Activated T-helper 1 cell treated with anti-CD3 and anti-CD28 coated beads, Interleukin-12 subunit alpha, Interleukin-12 subunit beta, Interleukin-2, Interleukin-4 antibody, amounts not matched to agents 30 ng/mL and 10 ng/mL and 1 ng/mL, durations not matched to agents 14 hours and 24 hours and 36 hours (primary cell): Measurements from ENCODE around the gene MPL. TPM values are rescaled to one million over a fixed set of nuclear protein-coding genes. Genes with fewer than 3 reads are reported as not detected.
A peak's percentile ranks its signal among the peaks of the same experiment; 100 is the strongest.

Experiments
- DNase-seq: peaks from one replicate; pipeline ENCODE4 v3.0.0; 2021; ENCODE audit warnings: low spot score
- H3K27ac Mint-ChIP-seq: one replicate; pipeline ENCODE4 v1.8.0; 2021; ENCODE audit warnings: mild to moderate bottlenecking, mixed read lengths
- H3K27me3 Mint-ChIP-seq: one replicate; pipeline ENCODE4 v1.8.0; 2022; ENCODE audit warnings: mild to moderate bottlenecking, moderate library complexity, mixed read lengths; ENCODE audit not compliant: insufficient read depth
- H3K36me3 Mint-ChIP-seq: one replicate; pipeline ENCODE4 v1.8.0; 2021; ENCODE audit warnings: low read depth, mixed read lengths
- H3K4me1 Mint-ChIP-seq: one replicate; pipeline ENCODE4 v1.8.0; 2021; ENCODE audit warnings: low read depth, mixed read lengths
- H3K4me3 Mint-ChIP-seq: one replicate; pipeline ENCODE4 v1.8.0; 2021; ENCODE audit warnings: mild to moderate bottlenecking, moderate library complexity, mixed read lengths
- H3K9me3 Mint-ChIP-seq: one replicate; pipeline ENCODE4 v1.8.0; 2021; ENCODE audit warnings: mixed read lengths
- intact Hi-C: fragments of 100-400 bp; cut with micrococcal nuclease; formaldehyde crosslinking; loops from one replicate; pipeline ENCODE4 v1.15.1; 2024
- total RNA-seq: library from RNA; stranded (reverse); gene quantifications from 2 replicates; pipeline ENCODE4 v1.2.3, GENCODE V29; 2022

Gene MPL
- not detected in 2 replicates for total RNA-seq

- intact Hi-C loops, result no loop called here
- Mint-ChIP-seq H3K9me3 (no peaks in the 10 kb centered on the region), H3K27me3 (peaks cover 6% of the 10 kb centered on the region), H3K4me3 (no peak within 1 kb of the TSS), H3K36me3 (no peaks in the 10 kb centered on the region), H3K27ac (no peak within 1 kb of the TSS), H3K4me1 (no peaks in the 10 kb centered on the region)
- DNase-seq, result no peak
Observed at GRCh38 chr1:43337588-43337987, at the start of gene MPL. MPL (plus strand) TSS chr1:43337818; CDS start chr1:43337849, 31 bp downstream.

- no peak for DNase-seq
- Mint-ChIP-seq H3K9me3 (no peaks in the 10 kb centered on the region), H3K36me3 (no peaks in the 10 kb centered on the region), H3K4me1 (no peaks in the 10 kb centered on the region), H3K27ac (no peak overlapping the region), H3K4me3 (no peak overlapping the region), H3K27me3 (peaks cover 14% of the 10 kb centered on the region)
- intact Hi-C loops, result no loop called here
Observed at GRCh38 chr1:43288058-43288784, 49.4 kb upstream of the MPL start.

- no peak for DNase-seq
- H3K9me3 Mint-ChIP-seq, result no peaks in the 10 kb centered on the region
- H3K4me3 Mint-ChIP-seq, result no peak overlapping the region
- no peak overlapping the region for H3K27ac Mint-ChIP-seq
- H3K36me3 Mint-ChIP-seq, result no peaks in the 10 kb centered on the region
- H3K4me1 Mint-ChIP-seq, result no peaks in the 10 kb centered on the region
- intact Hi-C loops, result no loop called here
- H3K27me3 Mint-ChIP-seq, result peaks cover 14% of the 10 kb centered on the region
Observed at GRCh38 chr1:43288785-43289706, 48.6 kb upstream of the MPL start.

GRCh38 chr1:43292216-43292615, 45.4 kb upstream of the MPL start:
- intact Hi-C loops, result no loop called here
- peaks cover 11% of the 10 kb centered on the region for H3K27me3 Mint-ChIP-seq

GRCh38 chr1:43292679-43293078, 44.9 kb upstream of the MPL start:
- intact Hi-C loops, result no loop called here
- H3K27me3 Mint-ChIP-seq, result peaks cover 6% of the 10 kb centered on the region
- no peak overlapping the region for H3K27ac Mint-ChIP-seq
- no peak overlapping the region for H3K4me3 Mint-ChIP-seq
- peaks cover 22% of the 10 kb centered on the region for H3K4me1 Mint-ChIP-seq
- no peaks in the 10 kb centered on the region for H3K9me3 Mint-ChIP-seq
- no peaks in the 10 kb centered on the region for H3K36me3 Mint-ChIP-seq
- DNase-seq, result no peak

More at GRCh38 chr1:43292216-43292615, 45.4 kb upstream of the MPL start:
- Mint-ChIP-seq H3K4me1 (peaks cover 22% of the 10 kb centered on the region), H3K4me3 (no peak overlapping the region), H3K36me3 (no peaks in the 10 kb centered on the region), H3K27ac (no peak overlapping the region), H3K9me3 (no peaks in the 10 kb centered on the region)
- DNase-seq, result no peak

GRCh38 chr1:43293176-43293575, 44.4 kb upstream of the MPL start:
- Mint-ChIP-seq H3K9me3 (no peaks in the 10 kb centered on the region), H3K4me3 (no peak overlapping the region), H3K27me3 (peaks cover 3% of the 10 kb centered on the region), H3K27ac (no peak overlapping the region), H3K36me3 (no peaks in the 10 kb centered on the region), H3K4me1 (peaks cover 22% of the 10 kb centered on the region)
- intact Hi-C loops, result no loop called here
- no peak for DNase-seq

- no peaks in the 10 kb centered on the region for H3K36me3 Mint-ChIP-seq
- intact Hi-C loops, result loop anchor here (2.0 kb wide), 3 partner anchors 19 to 55 kb away; no protein-coding TSS in a partner anchor
- no peaks in the 10 kb centered on the region for H3K9me3 Mint-ChIP-seq
- H3K4me3 Mint-ChIP-seq, result no peak overlapping the region
- H3K27ac Mint-ChIP-seq, result peak overlapping the region; percentile 73
- DNase-seq, result no peak
- peaks cover 22% of the 10 kb centered on the region for H3K4me1 Mint-ChIP-seq
- no peaks in the 10 kb centered on the region for H3K27me3 Mint-ChIP-seq
Observed at GRCh38 chr1:43293896-43294760, 43.5 kb upstream of the MPL start.

- H3K9me3 Mint-ChIP-seq, result no peaks in the 10 kb centered on the region
- peak overlapping the region; percentile 73 for H3K27ac Mint-ChIP-seq
- no peak for DNase-seq
- intact Hi-C loops, result loop anchor here (1.0 to 2.0 kb wide), 4 partner anchors 20 to 74 kb away; partner anchors contain the start of gene ELOVL1
- peaks cover 22% of the 10 kb centered on the region for H3K4me1 Mint-ChIP-seq
- no peaks in the 10 kb centered on the region for H3K36me3 Mint-ChIP-seq
- no peaks in the 10 kb centered on the region for H3K27me3 Mint-ChIP-seq
- H3K4me3 Mint-ChIP-seq, result no peak overlapping the region
Observed at GRCh38 chr1:43294761-43295160, 42.9 kb upstream of the MPL start.

- H3K27me3 Mint-ChIP-seq, result no peaks in the 10 kb centered on the region
- peak overlapping the region; percentile 98 for H3K27ac Mint-ChIP-seq
- H3K36me3 Mint-ChIP-seq, result no peaks in the 10 kb centered on the region
- no peak for DNase-seq
- intact Hi-C loops, result no loop called here
- no peaks in the 10 kb centered on the region for H3K9me3 Mint-ChIP-seq
- peaks cover 22% of the 10 kb centered on the region for H3K4me1 Mint-ChIP-seq
- H3K4me3 Mint-ChIP-seq, result no peak overlapping the region
Observed at GRCh38 chr1:43296207-43296606, 41.4 kb upstream of the MPL start.

- Mint-ChIP-seq H3K4me1 (peaks cover 22% of the 10 kb centered on the region), H3K36me3 (no peaks in the 10 kb centered on the region), H3K27me3 (no peaks in the 10 kb centered on the region), H3K27ac (no peak overlapping the region), H3K4me3 (no peak overlapping the region), H3K9me3 (no peaks in the 10 kb centered on the region)
- DNase-seq, result no peak
- intact Hi-C loops, result no loop called here
Observed at GRCh38 chr1:43298055-43298454, 39.6 kb upstream of the MPL start.

GRCh38 chr1:43299101-43299500, 38.5 kb upstream of the MPL start:
- DNase-seq, result no peak
- H3K27me3 Mint-ChIP-seq, result no peaks in the 10 kb centered on the region
- H3K27ac Mint-ChIP-seq, result no peak overlapping the region
- H3K4me1 Mint-ChIP-seq, result peaks cover 22% of the 10 kb centered on the region
- no peaks in the 10 kb centered on the region for H3K36me3 Mint-ChIP-seq
- no peak overlapping the region for H3K4me3 Mint-ChIP-seq
- intact Hi-C loops, result no loop called here
- no peaks in the 10 kb centered on the region for H3K9me3 Mint-ChIP-seq

- Mint-ChIP-seq H3K4me1 (peaks cover 14% of the 10 kb centered on the region), H3K27me3 (no peaks in the 10 kb centered on the region)
Observed at GRCh38 chr1:43300378-43301094, 37.1 kb upstream of the MPL start, which contains the start of gene TIE1. TIE1 (plus strand) TSS chr1:43300982; CDS start chr1:43301072, 90 bp downstream.

More at GRCh38 chr1:43300378-43301094, 37.1 kb upstream of the MPL start, which contains the start of gene TIE1:
- Mint-ChIP-seq H3K4me3 (no peak within 1 kb of the TSS), H3K9me3 (no peaks in the 10 kb centered on the region), H3K36me3 (no peaks in the 10 kb centered on the region), H3K27ac (no peak within 1 kb of the TSS)
- intact Hi-C loops, result no loop called here
- no peak for DNase-seq
